ENCODE data around the gene HJURP.

The HJURP gene

GRCh38 chr2:233867993-233868532 lies 13.7 kb upstream of the HJURP start, which contains the start of gene MSL3B:
TSS of gene MSL3B (minus strand) at chr2:233868386.
- peak within 1 kb of the TSS; percentile 82 for H3K27ac ChIP-seq
- TF ChIP-seq ZFX (IDR thresholded peaks at IDR 0.05) = peak; percentile 52; the same call in 1 of the 2 replicates
- TF ChIP-seq CTCF (conservative IDR thresholded peaks at IDR 0.05) = no peak

GRCh38 chr2:233866479-233866878 lies 12.1 kb upstream of the HJURP start:
- TF ChIP-seq ZFX (IDR thresholded peaks at IDR 0.05) (no peak), CTCF (conservative IDR thresholded peaks at IDR 0.05) (no peak)
- no peak overlapping the region for H3K27ac ChIP-seq

- TF ChIP-seq ZFX (IDR thresholded peaks at IDR 0.05) (no peak), CTCF (conservative IDR thresholded peaks at IDR 0.05) (peak; percentile 36; the same call in 1 of the 2 replicates)
- H3K27ac ChIP-seq = no peak overlapping the region
Observed at GRCh38 chr2:233865838-233866237, 11.5 kb upstream of the HJURP start.

- TF ChIP-seq ZFX (IDR thresholded peaks at IDR 0.05) = no peak
- TF ChIP-seq CTCF (conservative IDR thresholded peaks at IDR 0.05) = no peak
- no peak overlapping the region for H3K27ac ChIP-seq
Observed at GRCh38 chr2:233862261-233862768, 8.0 kb upstream of the HJURP start.

- TF ChIP-seq CTCF (conservative IDR thresholded peaks at IDR 0.05) (no peak), ZFX (IDR thresholded peaks at IDR 0.05) (no peak)
- no peak overlapping the region for H3K27ac ChIP-seq
Observed at GRCh38 chr2:233858331-233858730, 4.0 kb upstream of the HJURP start.

- H3K27ac ChIP-seq = no peak overlapping the region
- peak; percentile 91 for TF ChIP-seq CTCF (conservative IDR thresholded peaks at IDR 0.05)
- TF ChIP-seq ZFX (IDR thresholded peaks at IDR 0.05) = no peak
Observed at GRCh38 chr2:233857511-233858141, 3.3 kb upstream of the HJURP start.

GRCh38 chr2:233856184-233856583 lies 1.8 kb upstream of the HJURP start:
- TF ChIP-seq ZFX (IDR thresholded peaks at IDR 0.05) = no peak
- no peak for TF ChIP-seq CTCF (conservative IDR thresholded peaks at IDR 0.05)
- H3K27ac ChIP-seq = peak overlapping the region; percentile 93; the same call in 1 of the 2 replicates
